GM21528 (cell line): ENCODE results near the gene COL26A1.
A peak's percentile ranks its signal among the peaks of the same experiment; 100 is the strongest.
"Not testable (repeated sequence)": the region's sequence is repeated elsewhere in the genome, so short reads cannot be mapped to it uniquely, and the experiment has no call there.

ENCODE experiments used
- ATAC-seq: cut with Tn5 transposase; IDR thresholded peaks from one replicate; pipeline ENCODE4 v1.9.1; 2021; ENCODE audit warnings: mild to moderate bottlenecking, moderate library complexity; ENCODE audit not compliant: unreplicated experiment, low FRiP score

The COL26A1 gene

DNA sequence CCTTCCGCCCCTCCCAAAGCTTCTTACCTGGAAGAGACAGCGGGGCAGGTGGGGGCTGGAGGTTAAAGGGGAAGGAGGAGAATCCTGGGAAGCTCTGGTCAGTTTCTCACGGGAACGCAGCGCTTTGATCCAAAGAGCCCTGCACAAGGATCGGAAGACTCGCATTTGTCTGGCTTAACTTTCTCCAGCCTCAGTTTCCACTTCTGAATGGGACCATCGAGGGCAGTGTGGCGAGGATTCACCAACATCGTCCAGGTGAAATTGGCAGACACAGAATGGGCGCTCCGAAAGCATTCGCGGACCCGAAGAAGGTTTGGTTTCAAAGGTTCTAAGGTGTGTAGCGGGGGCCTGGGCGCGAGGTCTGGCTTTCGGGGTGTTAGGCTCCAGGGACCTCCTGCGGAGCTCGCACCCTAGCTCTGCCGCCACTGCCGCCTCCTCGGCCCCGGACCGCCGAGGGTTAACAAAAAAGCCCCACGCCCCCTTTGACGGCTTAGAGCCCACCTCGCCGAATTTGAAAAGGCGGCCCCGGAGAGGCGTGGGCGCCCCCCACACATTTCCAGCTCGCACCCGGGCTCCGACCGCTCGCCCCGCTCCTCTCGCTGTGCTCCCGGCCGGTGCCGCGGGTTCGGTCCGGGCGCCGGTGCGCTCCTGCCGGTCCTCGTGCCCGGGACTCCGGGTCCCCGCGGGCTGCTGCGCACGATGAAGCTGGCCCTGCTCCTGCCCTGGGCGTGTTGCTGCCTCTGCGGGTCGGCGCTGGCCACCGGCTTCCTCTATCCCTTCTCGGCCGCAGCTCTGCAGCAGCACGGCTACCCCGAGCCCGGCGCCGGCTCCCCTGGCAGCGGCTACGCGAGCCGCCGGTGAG, at the start of gene COL26A1:
TSS of gene COL26A1 (plus strand) at position 542 of the 862 bp plus-strand sequence. CDS start at position 700, 158 bp downstream.
- no peak for ATAC-seq

DNA sequence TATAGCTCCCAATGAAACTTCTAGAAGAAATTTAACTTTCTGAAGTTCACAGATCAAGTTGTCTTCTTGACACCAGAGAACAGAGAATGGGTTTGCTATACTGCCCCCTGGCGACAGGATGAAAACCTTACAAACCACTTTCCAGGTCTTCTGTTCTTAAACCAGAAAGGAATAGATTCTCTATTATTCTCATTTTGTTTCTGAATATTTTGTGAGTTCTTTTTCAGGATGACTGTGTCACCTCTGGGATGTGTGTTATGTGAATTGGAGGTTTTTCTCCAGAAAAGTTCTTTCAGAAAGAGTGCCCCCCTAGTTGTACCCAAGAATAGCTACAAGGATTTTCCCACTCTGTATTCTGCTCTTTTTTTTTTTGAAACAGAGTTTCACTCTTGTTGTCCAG, 47.3 kb upstream of the COL26A1 start:
- ATAC-seq: no peak

GRCh38 chr7:101319401-101319800, 43.3 kb upstream of the COL26A1 start:
- no peak for ATAC-seq

DNA sequence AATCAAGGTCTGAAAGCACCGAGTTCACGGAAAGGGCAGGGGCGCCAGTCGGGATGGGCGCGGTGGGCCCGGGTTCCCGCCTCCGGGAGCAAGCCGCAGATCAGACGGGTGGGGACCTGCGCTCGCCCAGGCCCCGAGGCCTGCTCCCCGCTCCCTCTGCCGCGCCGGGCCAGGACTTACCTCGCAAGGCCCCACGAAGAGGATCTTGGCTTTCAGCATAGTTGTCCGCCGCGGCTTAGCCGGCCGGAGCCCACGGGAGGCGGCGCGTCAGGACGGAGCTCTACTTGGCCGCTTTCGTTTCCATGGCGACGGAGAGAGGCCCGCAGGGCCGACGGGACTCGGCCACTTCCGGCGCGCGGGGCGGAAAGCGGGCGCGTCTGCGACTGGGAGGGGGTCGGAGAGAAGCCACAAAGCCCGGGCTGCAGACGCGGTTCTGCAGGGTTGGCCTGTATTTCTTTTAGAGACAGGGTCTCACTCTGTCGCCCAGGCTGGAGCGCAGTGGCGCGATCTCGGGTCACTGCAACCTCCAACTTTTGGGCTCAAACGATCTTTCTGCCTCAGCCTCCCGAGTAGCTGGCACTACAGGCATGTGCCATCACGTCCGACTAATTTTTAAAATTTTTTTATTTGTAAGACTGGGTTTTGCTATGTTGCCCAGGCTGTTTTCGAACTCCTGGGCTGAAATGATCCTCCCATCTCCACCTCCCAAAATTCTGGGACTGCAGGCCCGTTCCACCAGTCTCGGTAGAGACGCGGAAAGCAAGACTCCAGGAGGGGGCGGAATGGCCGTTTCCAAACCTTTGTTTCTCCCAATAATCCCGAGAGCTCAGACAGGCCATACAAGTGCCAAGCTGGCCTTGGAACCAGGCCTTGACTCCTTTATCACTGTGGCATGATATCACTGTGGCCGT, 40.9 kb upstream of the COL26A1 start, which contains the start of gene IFT22:
TSS of gene IFT22 (minus strand) at position 322 of the 911 bp plus-strand sequence. CDS start at position 219, 103 bp downstream.
- peak; percentile 91 for ATAC-seq

- ATAC-seq: no peak
These were observed 34.5 kb upstream of the COL26A1 start for GRCh38 chr7:101328159-101328558.

DNA sequence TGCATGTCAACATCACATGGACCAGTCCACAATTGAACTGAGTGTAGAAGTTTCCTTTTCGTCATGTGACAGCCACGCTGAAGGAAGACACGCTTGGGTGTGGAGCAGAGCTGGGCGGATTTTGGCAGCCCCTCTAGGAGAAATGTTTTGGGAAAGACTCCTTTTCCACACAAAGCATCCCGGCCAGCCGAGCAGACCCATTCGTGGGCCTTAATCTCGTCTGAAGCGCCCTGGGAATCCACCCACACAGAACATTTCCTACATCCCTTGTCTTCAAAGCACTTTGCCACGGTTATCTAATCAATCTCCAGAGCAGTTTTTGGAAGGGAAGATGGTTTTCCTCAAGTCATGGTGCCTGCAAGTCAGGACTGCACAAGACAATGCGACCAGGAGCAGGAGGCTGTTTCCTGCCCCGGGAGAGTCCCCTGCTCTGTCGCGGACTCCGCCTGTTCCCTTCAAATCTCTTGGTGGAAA, 32.6 kb upstream of the COL26A1 start:
- no peak for ATAC-seq

- no peak for ATAC-seq
These were observed 30.6 kb upstream of the COL26A1 start for GRCh38 chr7:101332026-101332425.

GRCh38 chr7:101333912-101334311, 28.8 kb upstream of the COL26A1 start:
- no peak for ATAC-seq

DNA sequence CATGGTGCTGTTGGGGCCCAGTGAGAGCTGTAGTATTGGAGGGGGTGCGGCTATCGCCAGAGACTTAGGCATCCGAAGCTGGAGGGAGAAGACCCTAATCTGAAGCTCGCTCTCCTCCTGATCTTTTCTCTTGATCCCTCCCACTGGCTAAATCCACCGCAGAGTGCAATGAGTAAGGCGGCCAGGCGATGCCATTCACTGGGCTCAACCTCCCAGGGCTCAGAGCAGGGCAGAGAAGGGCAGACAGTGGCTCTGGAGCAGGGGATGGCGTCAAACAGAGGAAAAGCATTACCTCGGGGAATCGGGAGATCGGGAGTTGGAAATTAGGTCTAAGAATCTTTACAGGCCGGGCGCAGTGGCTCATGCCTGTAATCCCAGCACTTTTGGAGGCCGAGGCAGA, 22.3 kb upstream of the COL26A1 start:
- ATAC-seq: no peak

DNA sequence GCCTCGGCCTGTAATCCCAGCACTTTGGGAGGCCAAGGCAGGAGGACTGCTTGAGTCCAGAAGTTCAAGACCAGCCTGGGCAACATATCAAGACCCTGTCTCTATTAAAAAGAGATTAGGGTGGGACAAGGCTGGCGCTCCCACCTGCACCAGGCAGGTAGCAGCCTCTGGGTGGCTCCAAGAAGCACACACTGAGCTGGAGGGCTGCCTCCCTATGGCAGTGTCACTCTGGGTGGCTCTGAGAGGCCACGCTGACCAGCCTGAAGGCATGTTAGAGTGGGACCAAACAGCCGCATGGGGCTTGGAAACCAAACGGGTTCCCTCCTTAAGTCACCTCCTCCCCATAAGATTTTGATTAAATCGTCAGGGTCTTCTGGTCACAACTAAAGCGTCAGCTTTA, 19.8 kb upstream of the COL26A1 start:
- ATAC-seq: no peak

DNA sequence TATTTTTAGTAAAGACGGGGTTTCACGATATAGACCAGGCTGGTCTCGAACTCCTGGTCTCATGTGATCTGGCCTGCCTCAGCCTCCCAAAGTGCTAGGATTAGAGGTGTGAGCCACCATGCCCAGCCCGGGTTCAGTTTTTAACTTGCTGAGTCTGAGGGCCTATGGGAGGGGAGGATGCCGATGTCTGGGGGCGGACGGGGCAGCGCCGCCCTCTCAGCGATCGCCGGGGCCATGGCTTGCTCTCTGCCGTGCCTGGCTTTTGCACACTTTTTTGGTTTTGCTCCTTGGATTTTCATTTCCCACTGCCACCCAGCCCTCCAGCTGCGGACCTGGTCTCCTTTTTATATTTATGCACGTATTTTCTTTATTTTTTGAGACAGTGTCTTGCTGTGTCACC, 15.2 kb upstream of the COL26A1 start:
- no peak for ATAC-seq

DNA sequence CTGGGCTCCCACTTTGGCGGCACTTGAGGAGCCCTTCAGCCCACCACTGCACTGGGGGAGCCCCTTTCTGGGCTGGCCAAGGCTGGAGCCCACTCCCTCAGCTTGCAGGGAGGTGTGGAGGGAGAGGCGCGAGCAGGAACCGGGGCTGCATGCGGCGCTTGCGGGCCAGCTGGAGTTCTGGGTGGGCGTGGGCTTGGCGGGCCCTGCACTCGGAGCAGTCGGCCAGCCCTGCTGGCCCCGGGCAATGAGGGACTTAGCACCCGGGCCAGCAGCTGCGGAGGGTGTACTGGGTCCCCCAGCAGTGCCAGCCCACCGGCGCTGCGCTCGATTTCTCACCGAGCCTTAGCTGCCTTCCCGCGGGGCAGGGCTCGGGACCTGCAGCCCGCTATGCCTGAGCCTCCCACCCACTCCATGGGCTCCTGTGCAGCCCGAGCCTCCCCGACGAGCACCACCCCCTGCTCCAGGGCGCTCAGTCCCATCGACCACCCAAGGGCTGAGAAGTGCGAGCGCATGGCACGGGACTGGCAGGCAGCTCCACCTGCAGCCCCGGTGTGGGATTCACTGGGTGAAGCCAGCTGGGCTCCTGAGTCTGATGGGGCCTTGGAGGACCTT, 14.1 kb upstream of the COL26A1 start:
- not testable (repeated sequence) for ATAC-seq

GRCh38 chr7:101349300-101349699, 13.4 kb upstream of the COL26A1 start:
- ATAC-seq: not testable (repeated sequence)

GRCh38 chr7:101352920-101353308, 9.8 kb upstream of the COL26A1 start:
- ATAC-seq: no peak

- no peak for ATAC-seq
These were observed 5.2 kb upstream of the COL26A1 start for GRCh38 chr7:101357433-101357832.

- no peak for ATAC-seq
These were observed 590 bp downstream of the COL26A1 start for GRCh38 chr7:101363196-101363733.

GRCh38 chr7:101363734-101364374, 1.2 kb downstream of the COL26A1 start:
- ATAC-seq: no peak

DNA sequence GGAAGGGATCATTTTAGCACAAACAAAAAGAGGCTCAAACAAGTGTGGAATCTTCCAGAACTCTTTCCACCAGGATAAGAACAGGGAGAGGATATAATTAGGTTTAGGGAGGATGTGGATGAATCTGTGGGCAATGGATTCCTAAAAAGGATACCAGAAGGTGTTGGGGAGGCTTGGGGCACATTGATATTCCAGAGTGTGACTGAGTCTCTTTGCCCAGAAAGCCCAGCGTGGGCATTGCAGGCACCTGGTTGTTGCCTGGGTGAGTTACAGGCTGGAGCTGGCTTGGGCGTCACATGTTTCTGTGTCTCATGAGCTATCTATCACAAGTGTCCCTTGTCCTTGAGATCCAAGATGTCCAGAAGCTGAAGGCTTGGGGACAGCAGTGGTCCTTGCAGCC, 3.3 kb downstream of the COL26A1 start:
- ATAC-seq: no peak

DNA sequence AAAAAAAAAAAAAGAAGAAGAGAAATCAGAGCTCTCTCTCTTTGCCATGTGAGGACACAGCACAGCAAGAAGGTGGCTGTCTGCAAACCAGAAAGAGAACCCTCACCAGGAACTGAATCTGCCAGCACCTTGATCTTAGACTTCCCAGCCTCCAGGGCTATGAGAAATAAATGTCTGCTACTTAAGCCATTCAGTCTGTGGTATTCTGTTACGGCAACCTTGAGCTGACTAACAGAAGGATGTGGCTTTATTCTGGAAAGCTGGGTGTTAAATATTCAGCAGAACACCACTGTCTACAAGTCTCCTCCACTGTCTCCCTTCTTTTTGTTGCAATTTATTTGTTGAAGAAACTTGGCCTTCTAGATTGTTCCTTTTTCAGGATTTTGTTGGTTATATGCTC, 5.0 kb downstream of the COL26A1 start:
- ATAC-seq: no peak
